B cell (primary cell): ENCODE data around the gene FBXO2. TPM values are rescaled to one million over a fixed set of nuclear protein-coding genes. Genes with fewer than 3 reads are reported as not detected.

ENCODE experiments used
- ATAC-seq: fragments of 200-7000 bp; cut with Tn5 transposase; one replicate; pipeline ENCODE4 v1.10.0; 2021; ENCODE audit warnings: low read depth, mild to moderate bottlenecking, moderate number of reproducible peaks, moderate library complexity
- CTCF ChIA-PET: fragments of 350-600 bp; sonication (Branson Sonifier 250); formaldehyde crosslinking; loops from one replicate; lab custom pipeline; 2021; ENCODE audit warnings: antibody characterized with exemption, inconsistent platforms; lab: Charles Lee
- POLR2A ChIA-PET: fragments of 350-600 bp; sonication (Branson Sonifier 250); formaldehyde crosslinking; loops from one replicate; lab custom pipeline; 2021; ENCODE audit warnings: antibody characterized with exemption; lab: Charles Lee
- DNase-seq: peaks from one replicate; pipeline ENCODE4 v3.0.0; 2013
- H2AFZ ChIP-seq: 2 replicates; pipeline ENCODE4 v1.6.1; 2012; ENCODE audit warnings: mild to moderate bottlenecking, low read depth, low read length; ENCODE audit not compliant: insufficient read depth, poor library complexity, severe bottlenecking
- H3K27ac ChIP-seq, 2 donors: 1 replicate in 1 of 2; 2 replicates in 1 of 2; pipeline ENCODE4 v1.5.1; 2012 to 2013; ENCODE audit warnings: low read length in 2 of 2, mild to moderate bottlenecking in 2 of 2, moderate library complexity in 1 of 2
- H3K27me3 ChIP-seq, 4 experiments: fragments of 200-600 bp in 1 of 4; sonication (generic) in 1 of 4; replicated peaks in 1 of 4; 1 replicate in 2 of 4; 2 replicates in 2 of 4; pipeline versions ENCODE4 v1.6.1 to v1.7.0; 2013 to 2016; ENCODE audit warnings: low read length in 3 of 4, mild to moderate bottlenecking in 2 of 4, mixed read lengths in 1 of 4, moderate library complexity in 1 of 4; ENCODE audit not compliant: insufficient read depth in 4 of 4, control insufficient read depth in 3 of 4; ENCODE audit errors: control extremely low read depth in 1 of 4
- H3K36me3 ChIP-seq, 2 experiments: replicated peaks in 1 of 2; 1 replicate in 1 of 2; 2 replicates in 1 of 2; pipeline versions ENCODE4 v1.6.1 to v1.7.1; 2013; ENCODE audit warnings: low read length in 1 of 2; ENCODE audit not compliant: insufficient read depth in 2 of 2, control insufficient read depth in 1 of 2; ENCODE audit errors: control extremely low read depth in 1 of 2, extremely low read depth in 1 of 2
- H3K4me1 ChIP-seq, 2 donors: fragments of 200-600 bp in 1 of 2; sonication (generic) in 1 of 2; 1 replicate in 1 of 2; 2 replicates in 1 of 2; pipeline versions ENCODE4 v1.5.1 to v1.6.1; 2013 to 2017; ENCODE audit warnings: low read length in 2 of 2; ENCODE audit not compliant: control insufficient read depth in 2 of 2, insufficient read depth in 2 of 2
- H3K4me2 ChIP-seq: replicated peaks from 2 replicates; pipeline ENCODE3; 2012; ENCODE audit warnings: mild to moderate bottlenecking, low read depth, low read length; ENCODE audit not compliant: poor library complexity, severe bottlenecking
- H3K4me3 ChIP-seq, 5 experiments: fragments of 200-600 bp in 1 of 5; sonication (generic) in 1 of 5; 1 replicate in 3 of 5; 2 replicates in 2 of 5; pipeline versions ENCODE4 v1.5.1 to v1.7.0; 2011 to 2016; ENCODE audit warnings: low read length in 4 of 5, mild to moderate bottlenecking in 4 of 5, low read depth in 2 of 5, control low read depth in 1 of 5, moderate library complexity in 1 of 5; ENCODE audit not compliant: insufficient read depth in 1 of 5; ENCODE audit errors: control extremely low read depth in 1 of 5, extremely low read depth in 1 of 5
- H3K79me2 ChIP-seq: fragments of 200-600 bp; sonication (generic); one replicate; pipeline ENCODE4 v1.6.0; 2016; ENCODE audit warnings: low read length; ENCODE audit not compliant: control insufficient read depth, insufficient read depth
- H3K9ac ChIP-seq: fragments of 200-600 bp; sonication (generic); 2 replicates; pipeline ENCODE4 v1.6.1; 2017; ENCODE audit warnings: mild to moderate bottlenecking, low read length, moderate library complexity
- H3K9me3 ChIP-seq, 3 donors: one replicate each; pipeline versions ENCODE4 v1.6.1 to v1.7.1; 2013; ENCODE audit warnings: low read length in 2 of 3; ENCODE audit not compliant: control insufficient read depth in 2 of 3, insufficient read depth in 1 of 3; ENCODE audit errors: control extremely low read depth in 1 of 3
- H4K20me1 ChIP-seq: 2 replicates; pipeline ENCODE4 v1.6.0; 2012; ENCODE audit warnings: mild to moderate bottlenecking, low read length; ENCODE audit not compliant: insufficient read depth, control insufficient read depth, poor library complexity, severe bottlenecking
- H3K27ac Mint-ChIP-seq: one replicate; pipeline ENCODE4 v1.8.0; 2021; ENCODE audit warnings: mixed read lengths
- H3K27me3 Mint-ChIP-seq: one replicate; pipeline ENCODE4 v1.8.0; 2021; ENCODE audit warnings: mixed read lengths
- H3K4me1 Mint-ChIP-seq: one replicate; pipeline ENCODE4 v1.8.0; 2021; ENCODE audit warnings: mixed read lengths
- H3K4me3 Mint-ChIP-seq: one replicate; pipeline ENCODE4 v1.8.0; 2021; ENCODE audit warnings: mixed read lengths
- H3K9me3 Mint-ChIP-seq: one replicate; pipeline ENCODE4 v1.8.0; 2022; ENCODE audit warnings: mixed read lengths; ENCODE audit not compliant: insufficient read depth
- EZH2 ChIP-seq: IDR thresholded peaks from 2 replicates; pipeline ENCODE4 v1.6.1; 2012; ENCODE audit warnings: borderline replicate concordance, low read depth, mild to moderate bottlenecking, moderate library complexity, low read length; ENCODE audit not compliant: insufficient read depth, poor library complexity, severe bottlenecking
- WGBS: methylation state at CpG from one replicate; pipeline ENCODE4 v1.1.5; 2013; ENCODE audit warnings: missing lambda C conversion rate; ENCODE audit not compliant: insufficient coverage; 5-methylcytosine and 5-hydroxymethylcytosine counted together
- intact Hi-C: fragments of 100-400 bp; cut with micrococcal nuclease; formaldehyde crosslinking; loops from one replicate; pipeline ENCODE4 v1.10.0; 2022
- polyA plus RNA-seq: library from polyadenylated mRNA; depleted of rRNA; stranded (reverse); fragments of >200 nt; gene quantifications from 2 replicates; pipeline ENCODE4 v1.2.3, GENCODE V29; 2012
- total RNA-seq, 2 donors: library from RNA; stranded (reverse); fragments of 120-200 nt in 1 of 2; gene quantifications; 1 replicate in 1 of 2; 2 replicates in 1 of 2; pipeline versions ENCODE4 v1.2.3 to v1.2.4, GENCODE V29; 2013 to 2022
- TF ChIP-seq, protein P1 (sequence below): fragments of 200-600 bp; IDR thresholded peaks from one replicate; pipeline ENCODE4 v1.8.0; 2022; ENCODE audit warnings: antibody characterized with exemption, mild to moderate bottlenecking

Gene FBXO2
- total and polyA plus RNA-seq, 2 donors (not counting 1 experiment from before 2014, with no cell fraction given): 9.6 TPM

DNA sequence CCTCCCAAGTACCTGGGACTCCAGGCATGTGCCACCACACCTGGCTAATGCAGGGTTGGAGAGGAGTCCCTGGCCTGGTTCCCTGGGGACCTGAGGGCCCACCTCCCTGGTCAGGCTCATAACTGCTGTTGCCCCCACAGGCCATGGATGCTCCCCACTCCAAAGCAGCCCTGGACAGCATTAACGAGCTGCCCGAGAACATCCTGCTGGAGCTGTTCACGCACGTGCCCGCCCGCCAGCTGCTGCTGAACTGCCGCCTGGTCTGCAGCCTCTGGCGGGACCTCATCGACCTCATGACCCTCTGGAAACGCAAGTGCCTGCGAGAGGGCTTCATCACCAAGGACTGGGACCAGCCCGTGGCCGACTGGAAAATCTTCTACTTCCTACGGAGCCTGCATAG is 14.3 kb upstream of the FBXO2 start:
- intact Hi-C loops: no loop called here
- CTCF ChIA-PET: interaction anchor here (0.6 to 0.9 kb wide), 3 partner anchors 51 to 97 kb away, joined by 3 read pairs; no protein-coding TSS in a partner anchor
- H3K79me2 ChIP-seq: peaks cover 15% of the 10 kb centered on the region
- Mint-ChIP-seq H3K4me3 (no peak overlapping the region), H3K27me3 (no peaks in the 10 kb centered on the region), H3K27ac (no peak overlapping the region), H3K4me1 (peaks cover 8% of the 10 kb centered on the region), H3K9me3 (no peaks in the 10 kb centered on the region)
- H3K27ac ChIP-seq: no peak overlapping the region
- WGBS: 98% methylated on average over 14 of the region's 14 CpGs
- no peak overlapping the region for H3K4me2 ChIP-seq
- no peaks in the 10 kb centered on the region for H3K9me3 ChIP-seq
- H3K4me3 ChIP-seq: no peak overlapping the region
- no peaks in the 10 kb centered on the region for H4K20me1 ChIP-seq
- no peak overlapping the region for H2AFZ ChIP-seq
- TF ChIP-seq, protein P1, sequence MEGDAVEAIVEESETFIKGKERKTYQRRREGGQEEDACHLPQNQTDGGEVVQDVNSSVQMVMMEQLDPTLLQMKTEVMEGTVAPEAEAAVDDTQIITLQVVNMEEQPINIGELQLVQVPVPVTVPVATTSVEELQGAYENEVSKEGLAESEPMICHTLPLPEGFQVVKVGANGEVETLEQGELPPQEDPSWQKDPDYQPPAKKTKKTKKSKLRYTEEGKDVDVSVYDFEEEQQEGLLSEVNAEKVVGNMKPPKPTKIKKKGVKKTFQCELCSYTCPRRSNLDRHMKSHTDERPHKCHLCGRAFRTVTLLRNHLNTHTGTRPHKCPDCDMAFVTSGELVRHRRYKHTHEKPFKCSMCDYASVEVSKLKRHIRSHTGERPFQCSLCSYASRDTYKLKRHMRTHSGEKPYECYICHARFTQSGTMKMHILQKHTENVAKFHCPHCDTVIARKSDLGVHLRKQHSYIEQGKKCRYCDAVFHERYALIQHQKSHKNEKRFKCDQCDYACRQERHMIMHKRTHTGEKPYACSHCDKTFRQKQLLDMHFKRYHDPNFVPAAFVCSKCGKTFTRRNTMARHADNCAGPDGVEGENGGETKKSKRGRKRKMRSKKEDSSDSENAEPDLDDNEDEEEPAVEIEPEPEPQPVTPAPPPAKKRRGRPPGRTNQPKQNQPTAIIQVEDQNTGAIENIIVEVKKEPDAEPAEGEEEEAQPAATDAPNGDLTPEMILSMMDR: no peak
- TF ChIP-seq EZH2: no peak
- no peak overlapping the region for H3K9ac ChIP-seq
- H3K36me3 ChIP-seq: peaks cover 0 to 8% of the 10 kb centered on the region in 2 experiments
- no peak for ATAC-seq
- H3K4me1 ChIP-seq: peaks cover 0 to 16% of the 10 kb centered on the region in 2 donors
- DNase-seq: no peak
- POLR2A ChIA-PET: no interaction called here
- H3K27me3 ChIP-seq: no peaks in the 10 kb centered on the region

DNA sequence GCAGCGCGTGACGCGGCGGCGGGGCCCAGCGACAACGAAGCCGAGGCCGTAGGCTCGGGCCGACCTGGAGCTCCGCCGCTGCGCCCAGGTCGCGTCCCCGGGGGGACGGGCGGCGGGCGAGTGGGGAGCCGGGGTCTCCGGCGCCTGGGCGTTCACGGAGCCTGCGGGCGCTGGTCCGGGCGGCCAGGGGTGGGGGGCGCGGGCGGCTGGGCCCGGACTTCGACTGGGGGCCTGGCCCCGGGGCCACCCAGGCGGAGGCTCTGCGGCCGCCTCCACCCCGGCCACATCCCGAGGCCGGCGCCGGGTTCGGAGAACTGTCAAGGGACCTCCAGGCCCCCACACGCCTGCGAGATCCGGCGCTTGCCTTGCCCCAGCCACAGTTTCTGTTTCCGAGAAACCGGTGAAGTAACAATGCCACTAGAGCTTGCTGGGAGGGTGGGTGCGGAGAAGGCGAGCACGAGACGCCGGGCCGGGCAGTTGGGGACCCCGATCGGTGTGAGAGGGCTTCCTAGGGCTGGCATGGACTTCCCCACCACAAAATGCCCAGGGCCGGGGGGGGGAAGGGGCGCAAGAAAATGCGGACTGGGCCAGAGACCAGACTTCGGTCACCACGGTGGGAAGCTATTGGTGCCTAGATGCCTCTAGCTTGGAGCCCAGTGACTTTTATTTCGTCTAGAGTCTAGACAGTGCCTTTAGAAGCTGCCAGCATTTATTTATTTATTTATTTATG is 10.3 kb upstream of the FBXO2 start:
- no peak for TF ChIP-seq EZH2
- TF ChIP-seq, protein P1: peak; percentile 39
- Histone ChIP-seq H3K4me1 (peaks cover 0 to 9% of the 10 kb centered on the region in 2 donors), H2AFZ (peak overlapping the region; percentile 93), H3K27ac (peak overlapping the region; percentile 44 to 76), H3K9ac (peak overlapping the region; percentile 81), H3K4me3 (peak overlapping the region; percentile 38 to 74 (median 63)), H3K27me3 (no peaks in the 10 kb centered on the region), H3K4me2 (peak overlapping the region; percentile 99), H3K79me2 (peaks cover 15% of the 10 kb centered on the region), H4K20me1 (no peaks in the 10 kb centered on the region), H3K36me3 (peaks cover 0 to 12% of the 10 kb centered on the region in 2 experiments), H3K9me3 (no peaks in the 10 kb centered on the region)
- CTCF ChIA-PET: interaction anchor here (0.7 to 4.9 kb wide), 25 partner anchors 9 to 627 kb away, joined by 3 to 75 read pairs (median 6); partner anchors contain the start of genes AGTRAP, FBXO2, FBXO44 and MAD2L2
- intact Hi-C loops: loop anchor here (1.0 kb wide), 4 partner anchors 10 to 72 kb away; partner anchors contain the start of genes AGTRAP, FBXO2, FBXO44 and MAD2L2
- no peaks in the 10 kb centered on the region for H3K27me3 Mint-ChIP-seq
- H3K4me3 Mint-ChIP-seq: peak overlapping the region; percentile 89
- 2% methylated on average over 65 of the region's 66 CpGs for WGBS
- peaks cover 3% of the 10 kb centered on the region for H3K4me1 Mint-ChIP-seq
- ATAC-seq (peak; percentile 51), DNase-seq (peak; percentile 67)
- POLR2A ChIA-PET: interaction anchor here (0.6 to 3.0 kb wide), 10 partner anchors 10 to 832 kb away, joined by 3 to 27 read pairs (median 6); partner anchors contain the start of genes FBXO2, FBXO44 and MAD2L2
- peak overlapping the region; percentile 63 for H3K27ac Mint-ChIP-seq
- H3K9me3 Mint-ChIP-seq: no peaks in the 10 kb centered on the region
